GM19193 (cell line): ENCODE results near the gene S100A12.

Experiments used
- POLR2A ChIP-seq: IDR thresholded peaks from 4 replicates; pipeline ENCODE4 v1.6.1; 2011; ENCODE audit not compliant: insufficient read depth, insufficient read length; ENCODE audit errors: extremely low read depth

The S100A12 gene

DNA sequence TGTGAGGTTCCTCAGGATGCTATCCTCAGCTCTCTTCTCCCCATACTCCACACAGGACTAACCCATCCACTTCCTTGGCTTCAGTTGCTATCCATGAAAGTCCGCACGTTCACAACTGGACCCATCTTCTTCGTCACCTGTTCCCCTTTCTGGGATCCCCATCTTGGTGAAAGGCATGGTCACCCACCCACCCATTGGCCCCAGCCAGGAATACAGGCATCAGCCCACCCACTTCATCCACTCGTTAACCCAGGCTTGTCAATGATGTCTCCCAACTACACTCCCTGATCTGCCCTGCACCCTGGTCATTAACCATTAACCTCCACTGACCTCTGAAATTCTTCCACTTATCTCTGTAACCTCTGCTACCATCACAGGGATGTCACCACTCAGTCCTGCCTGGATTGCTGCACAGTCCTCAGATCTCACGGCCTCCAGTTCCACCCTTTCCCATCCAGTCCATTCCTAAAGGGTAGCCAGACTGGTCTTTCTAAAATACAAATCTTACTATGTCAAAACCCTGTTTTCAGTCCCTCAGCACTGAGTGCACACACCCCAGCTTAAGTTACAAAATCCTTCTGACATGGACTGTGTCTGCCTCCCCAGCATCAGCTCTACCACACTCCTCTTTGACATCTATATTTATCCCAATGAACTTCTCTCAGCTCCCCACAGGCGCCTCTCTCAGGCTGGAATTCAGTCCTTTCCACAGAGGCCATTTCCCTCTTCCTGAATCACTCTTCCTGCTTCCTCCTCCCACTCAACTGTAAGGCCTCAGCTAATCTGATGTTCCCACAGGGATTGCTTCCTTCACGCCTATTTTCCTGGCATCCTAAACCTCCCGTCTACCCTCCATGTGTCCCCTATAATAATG lies 37.2 kb downstream of the S100A12 start:
- TF ChIP-seq POLR2A, result no peak

DNA sequence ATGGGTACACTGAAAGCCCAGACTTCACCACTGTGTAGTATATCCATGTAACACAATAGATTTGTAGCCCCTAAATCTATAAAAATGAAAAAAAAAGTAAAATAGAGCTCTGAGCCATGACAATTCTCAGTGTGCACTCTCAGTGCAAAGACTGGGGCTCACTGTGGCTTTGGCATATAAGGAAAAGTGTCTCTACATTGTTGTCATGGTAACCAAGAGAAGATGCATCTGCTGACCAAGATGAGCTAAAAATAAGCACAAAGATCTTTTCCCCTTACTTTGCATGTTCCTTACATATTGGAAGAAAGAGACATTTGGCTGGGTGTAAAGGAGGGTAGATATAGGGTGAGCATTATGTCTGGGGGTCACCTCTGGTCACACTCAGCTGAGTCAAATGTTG lies 38.8 kb downstream of the S100A12 start:
- TF ChIP-seq POLR2A, result no peak

DNA sequence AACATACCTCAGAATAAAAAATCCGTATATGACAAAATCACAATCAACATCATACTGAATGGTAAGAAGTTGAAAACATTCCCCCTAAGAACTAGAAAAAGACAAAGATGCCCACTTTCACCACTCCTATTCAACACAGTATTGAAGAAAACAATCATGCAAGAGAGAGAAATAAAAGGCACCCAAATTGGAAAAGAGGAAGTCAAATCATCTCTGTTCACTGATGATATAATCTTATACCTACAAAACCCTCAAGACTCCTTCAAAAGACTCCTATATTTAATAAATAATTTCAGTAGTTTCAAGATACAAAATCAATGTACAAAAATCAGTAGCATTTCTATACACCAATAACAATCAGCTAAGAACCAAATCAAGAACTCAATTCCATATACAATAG lies 41.5 kb downstream of the S100A12 start:
- no peak for TF ChIP-seq POLR2A

DNA sequence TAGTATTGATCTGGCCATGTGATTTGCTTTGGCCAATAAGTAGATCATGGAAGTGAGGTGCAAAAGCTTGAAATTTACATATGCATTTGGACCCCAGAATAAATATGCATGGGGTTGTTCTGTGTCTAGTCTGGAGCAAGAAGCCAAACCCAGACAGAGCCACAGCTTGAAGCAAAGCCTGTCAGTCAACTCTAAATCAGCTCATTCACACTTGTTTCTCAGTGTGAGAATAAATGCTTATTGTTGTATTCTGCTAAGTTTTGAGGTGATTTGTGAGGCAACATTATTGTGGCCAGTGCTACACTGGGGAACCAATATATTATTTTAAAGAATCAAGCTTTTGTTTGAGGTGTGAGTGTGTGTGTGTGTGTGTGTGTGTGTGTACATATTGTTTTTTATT lies 50.5 kb downstream of the S100A12 start:
- TF ChIP-seq POLR2A, result no peak
